IMR-90 (cell line): Measurements from ENCODE around the gene DCUN1D2. TPM values are rescaled to one million over a fixed set of nuclear protein-coding genes. Genes with fewer than 3 reads are reported as not detected.

Experiments used
- ATAC-seq: fragments of 200-7000 bp; cut with Tn5 transposase; 2 replicates; pipeline ENCODE4 v1.9.1; 2020; ENCODE audit warnings: low read depth, mild to moderate bottlenecking, moderate library complexity
- BruUV-seq: library from RNA; stranded (reverse); fragments of 400-500 nt; replicated peaks from 2 replicates; lab custom pipeline; 2021; lab: Mats Ljungman, UMichigan
- CTCF ChIA-PET: fragments of 300-600 bp; formaldehyde crosslinking; extraction: SDS; loops from one replicate; lab custom pipeline; 2021; ENCODE audit warnings: antibody characterized with exemption; lab: Yijun Ruan, JAX
- POLR2A ChIA-PET: fragments of 300-600 bp; sonication (Branson Sonifier 250); formaldehyde crosslinking; loops from one replicate; lab custom pipeline; 2022; ENCODE audit warnings: antibody characterized with exemption; ENCODE audit not compliant: unreplicated experiment; lab: Charles Lee
- DNase-seq: peaks from one replicate; pipeline ENCODE4 v3.0.0; 2013
- H2AFZ ChIP-seq: replicated peaks from 2 replicates; pipeline ENCODE3; 2013; ENCODE audit warnings: low read length, mild to moderate bottlenecking; ENCODE audit not compliant: poor library complexity
- H2AK5ac ChIP-seq: 2 replicates; pipeline ENCODE4 v1.6.1; 2013; ENCODE audit warnings: low read depth, low read length, inconsistent platforms
- H2AK9ac ChIP-seq: replicated peaks from 2 replicates; pipeline ENCODE3; 2013; ENCODE audit warnings: mild to moderate bottlenecking, low read depth, low read length, moderate library complexity; ENCODE audit not compliant: poor library complexity
- H2BK120ac ChIP-seq: 2 replicates; pipeline ENCODE4 v1.6.1; 2013; ENCODE audit warnings: low read depth, low read length, inconsistent platforms
- H2BK15ac ChIP-seq: 3 replicates; pipeline ENCODE4 v1.6.1; 2013; ENCODE audit warnings: low read depth, low read length, inconsistent platforms
- H2BK20ac ChIP-seq: 2 replicates; pipeline ENCODE4 v1.6.1; 2013; ENCODE audit warnings: low read depth, mild to moderate bottlenecking, inconsistent platforms, low read length, moderate library complexity
- H2BK5ac ChIP-seq: 2 replicates; pipeline ENCODE4 v1.6.1; 2013; ENCODE audit warnings: mild to moderate bottlenecking, low read depth, low read length, inconsistent platforms; ENCODE audit not compliant: poor library complexity, severe bottlenecking
- H3K14ac ChIP-seq: replicated peaks from 2 replicates; pipeline ENCODE4 v1.6.1; 2013; ENCODE audit warnings: low read depth, low read length, inconsistent platforms
- H3K18ac ChIP-seq: 2 replicates; pipeline ENCODE4 v1.6.1; 2013; ENCODE audit warnings: low read depth, low read length, control low read depth
- H3K23ac ChIP-seq: 2 replicates; pipeline ENCODE4 v1.6.1; 2013; ENCODE audit warnings: low read depth, low read length, inconsistent platforms
- H3K27ac ChIP-seq: 2 replicates; pipeline ENCODE4 v1.5.1; 2013; ENCODE audit warnings: mild to moderate bottlenecking, control low read depth, low read length; ENCODE audit not compliant: insufficient read depth
- H3K27me3 ChIP-seq: 2 replicates; pipeline ENCODE4 v1.6.1; 2013; ENCODE audit warnings: low read length; ENCODE audit not compliant: control insufficient read depth, insufficient read depth
- H3K36me3 ChIP-seq: 2 replicates; pipeline ENCODE4 v1.6.1; 2013; ENCODE audit warnings: low read length, mixed read lengths; ENCODE audit not compliant: control insufficient read depth, insufficient read depth
- H3K4ac ChIP-seq: 2 replicates; pipeline ENCODE4 v1.6.1; 2013; ENCODE audit warnings: low read depth, low read length, inconsistent platforms
- H3K4me1 ChIP-seq: 2 replicates; pipeline ENCODE4 v1.6.1; 2013; ENCODE audit warnings: low read length, mixed read lengths; ENCODE audit not compliant: control insufficient read depth, insufficient read depth
- H3K4me2 ChIP-seq: 2 replicates; pipeline ENCODE4 v1.6.1; 2013; ENCODE audit warnings: low read depth, mild to moderate bottlenecking, control low read depth, low read length, moderate library complexity
- H3K4me3 ChIP-seq: 2 replicates; pipeline ENCODE4 v1.5.1; 2013; ENCODE audit warnings: low read depth, mild to moderate bottlenecking, control low read depth, low read length, moderate library complexity; ENCODE audit not compliant: insufficient read depth
- H3K56ac ChIP-seq: 2 replicates; pipeline ENCODE4 v1.6.1; 2013; ENCODE audit warnings: low read length, inconsistent platforms; ENCODE audit not compliant: insufficient read depth; ENCODE audit errors: extremely low read depth
- H3K79me1 ChIP-seq, 2 experiments: 2 replicates each; pipeline ENCODE4 v1.6.1; 2013; ENCODE audit warnings: low read length in 2 of 2, inconsistent platforms in 1 of 2, low read depth in 1 of 2
- H3K9ac ChIP-seq: 2 replicates; pipeline ENCODE4 v1.6.1; 2013; ENCODE audit warnings: low read depth, low read length, control low read depth
- H3K9me1 ChIP-seq: 2 replicates; pipeline ENCODE4 v1.6.1; 2013; ENCODE audit warnings: low read length, inconsistent platforms; ENCODE audit not compliant: insufficient read depth
- H3K9me3 ChIP-seq: 2 replicates; pipeline ENCODE4 v1.6.1; 2013; ENCODE audit warnings: low read length; ENCODE audit not compliant: control insufficient read depth, insufficient read depth
- H4K20me1 ChIP-seq: 2 replicates; pipeline ENCODE4 v1.6.1; 2013; ENCODE audit warnings: low read length, inconsistent platforms; ENCODE audit not compliant: insufficient read depth
- H4K5ac ChIP-seq: 2 replicates; pipeline ENCODE4 v1.6.1; 2013; ENCODE audit warnings: mild to moderate bottlenecking, low read depth, low read length, control low read depth
- H4K8ac ChIP-seq, 2 experiments: 2 replicates each; pipeline ENCODE4 v1.6.1; 2013; ENCODE audit warnings: low read depth in 2 of 2, low read length in 2 of 2, control low read depth in 1 of 2, inconsistent platforms in 1 of 2
- H4K91ac ChIP-seq: 2 replicates; pipeline ENCODE4 v1.6.1; 2013; ENCODE audit warnings: low read depth, low read length, inconsistent platforms; ENCODE audit not compliant: insufficient read depth
- BHLHE40 ChIP-seq: fragments of 150-350 bp; IDR thresholded peaks from 2 replicates; pipeline ENCODE4 v1.6.1; 2016; ENCODE audit warnings: mild to moderate bottlenecking, low read depth, low read length
- RAD21 ChIP-seq: IDR thresholded peaks from 2 replicates; pipeline ENCODE4 v1.6.1; 2012; ENCODE audit warnings: low read length, improper control_type of control experiment
- WGBS, 2 experiments: methylation state at CpG; one replicate each; pipeline versions ENCODE4 v1.1.5 to v1.1.7; 2013; ENCODE audit warnings: missing lambda C conversion rate in 2 of 2; ENCODE audit not compliant: insufficient read length in 1 of 2; ENCODE audit errors: extremely low coverage in 2 of 2; 5-methylcytosine and 5-hydroxymethylcytosine counted together
- dilution Hi-C: fragments of 300-500 bp; cut with HindIII; formaldehyde crosslinking; loops from one replicate; pipeline ENCODE4 v1.14.3; 2018; ENCODE audit warnings: low sequenced_read_pairs; ENCODE audit not compliant: unreplicated experiment
- in situ Hi-C: fragments of 300-500 bp; cut with MboI; formaldehyde crosslinking; loops from 3 replicates; pipeline ENCODE4 v1.14.3; 2019; ENCODE audit warnings: low sequenced_read_pairs, inconsistent platforms, mixed read lengths
- intact Hi-C: fragments of 100-400 bp; cut with micrococcal nuclease; formaldehyde crosslinking; loops from 2 replicates; pipeline ENCODE4 v1.10.0; 2022
- polyA plus RNA-seq, 3 experiments: library from polyadenylated mRNA; depleted of rRNA; stranded (reverse); fragments of >200 nt; gene quantifications; 2 replicates each; pipeline ENCODE4 v1.2.3, GENCODE V29; 2012; ENCODE audit warnings: low replicate concordance in 1 of 3
- total RNA-seq: library from RNA; depleted of rRNA; stranded (reverse); fragments of >200 nt; gene quantifications from 2 replicates; pipeline ENCODE4 v1.2.3, GENCODE V29; 2012

Gene DCUN1D2
- total and polyA plus RNA-seq, 2 of the 4 experiments (the other 2 are of a cell fraction), result 8.1 to 11.5 TPM

GRCh38 chr13:113454936-113455335, 35.6 kb downstream of the DCUN1D2 start:
- Histone ChIP-seq H2AFZ (no peak overlapping the region), H2BK120ac (no peak overlapping the region), H3K14ac (no peak overlapping the region), H3K4me3 (no peak overlapping the region), H3K4me1 (peaks cover 2% of the 10 kb centered on the region; the same call in 1 of the 2 replicates), H3K9ac (no peak overlapping the region), H3K4ac (no peak overlapping the region), H4K91ac (no peak overlapping the region), H4K5ac (no peak overlapping the region), H4K8ac (no peak overlapping the region), H3K36me3 (peaks cover 42% of the 10 kb centered on the region), H2BK15ac (no peak overlapping the region), H3K4me2 (no peak overlapping the region), H3K9me3 (no peaks in the 10 kb centered on the region), H4K20me1 (no peaks in the 10 kb centered on the region), H3K27me3 (no peaks in the 10 kb centered on the region), H3K56ac (no peak overlapping the region), H3K18ac (no peak overlapping the region), H3K27ac (no peak overlapping the region), H2AK9ac (no peak overlapping the region), H3K79me1 (peaks cover 0 to 4% of the 10 kb centered on the region in 2 experiments; a peak in 2 of 4 replicates), H2BK20ac (no peak overlapping the region), H2AK5ac (no peak overlapping the region), H3K9me1 (no peaks in the 10 kb centered on the region), H2BK5ac (no peak overlapping the region), H3K23ac (no peak overlapping the region)
- DNase-seq (no peak), ATAC-seq (no peak)
- 99% methylated on average over 8 of the region's 13 CpGs; no CpG with 5 or more reads in 1 of the 2 experiments for WGBS, 2 experiments
- intact Hi-C loops (no loop called here), in situ Hi-C loops (no loop called here), dilution Hi-C loops (no loop called here)
- no peak for TF ChIP-seq BHLHE40
- TF ChIP-seq RAD21, result no peak
- ChIA-PET POLR2A (no interaction called here), CTCF (no interaction called here)
- BruUV-seq, result no TSS peak
